Measurements from ENCODE around the gene INTS15. TPM values are rescaled to one million over a fixed set of nuclear protein-coding genes. Genes with fewer than 3 reads are reported as not detected.

Gene INTS15
- total and polyA plus RNA-seq, 2 experiments from 2014 or later = 7.0 to 27.0 TPM

DNA sequence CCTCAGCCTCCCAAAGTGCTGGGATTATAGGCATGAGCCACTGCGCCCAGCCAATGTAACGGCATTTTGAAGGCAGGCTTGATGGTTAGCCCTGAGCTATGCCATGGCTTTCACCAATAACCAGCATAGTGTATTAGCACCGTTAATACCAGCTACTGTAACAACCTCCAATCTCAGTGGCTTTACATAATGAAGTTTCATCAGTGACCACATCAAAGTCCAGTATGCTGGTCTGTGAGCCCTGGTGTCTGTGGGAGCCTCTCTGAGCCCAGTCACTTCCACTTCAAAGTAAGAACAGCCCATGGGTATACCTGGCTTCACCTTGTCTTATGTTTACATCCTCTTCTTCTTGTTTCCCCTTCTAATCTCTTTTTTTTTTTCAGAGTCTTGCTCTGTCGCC is 24.2 kb upstream of the INTS15 start (continued):
- TF ChIP-seq, protein P1, sequence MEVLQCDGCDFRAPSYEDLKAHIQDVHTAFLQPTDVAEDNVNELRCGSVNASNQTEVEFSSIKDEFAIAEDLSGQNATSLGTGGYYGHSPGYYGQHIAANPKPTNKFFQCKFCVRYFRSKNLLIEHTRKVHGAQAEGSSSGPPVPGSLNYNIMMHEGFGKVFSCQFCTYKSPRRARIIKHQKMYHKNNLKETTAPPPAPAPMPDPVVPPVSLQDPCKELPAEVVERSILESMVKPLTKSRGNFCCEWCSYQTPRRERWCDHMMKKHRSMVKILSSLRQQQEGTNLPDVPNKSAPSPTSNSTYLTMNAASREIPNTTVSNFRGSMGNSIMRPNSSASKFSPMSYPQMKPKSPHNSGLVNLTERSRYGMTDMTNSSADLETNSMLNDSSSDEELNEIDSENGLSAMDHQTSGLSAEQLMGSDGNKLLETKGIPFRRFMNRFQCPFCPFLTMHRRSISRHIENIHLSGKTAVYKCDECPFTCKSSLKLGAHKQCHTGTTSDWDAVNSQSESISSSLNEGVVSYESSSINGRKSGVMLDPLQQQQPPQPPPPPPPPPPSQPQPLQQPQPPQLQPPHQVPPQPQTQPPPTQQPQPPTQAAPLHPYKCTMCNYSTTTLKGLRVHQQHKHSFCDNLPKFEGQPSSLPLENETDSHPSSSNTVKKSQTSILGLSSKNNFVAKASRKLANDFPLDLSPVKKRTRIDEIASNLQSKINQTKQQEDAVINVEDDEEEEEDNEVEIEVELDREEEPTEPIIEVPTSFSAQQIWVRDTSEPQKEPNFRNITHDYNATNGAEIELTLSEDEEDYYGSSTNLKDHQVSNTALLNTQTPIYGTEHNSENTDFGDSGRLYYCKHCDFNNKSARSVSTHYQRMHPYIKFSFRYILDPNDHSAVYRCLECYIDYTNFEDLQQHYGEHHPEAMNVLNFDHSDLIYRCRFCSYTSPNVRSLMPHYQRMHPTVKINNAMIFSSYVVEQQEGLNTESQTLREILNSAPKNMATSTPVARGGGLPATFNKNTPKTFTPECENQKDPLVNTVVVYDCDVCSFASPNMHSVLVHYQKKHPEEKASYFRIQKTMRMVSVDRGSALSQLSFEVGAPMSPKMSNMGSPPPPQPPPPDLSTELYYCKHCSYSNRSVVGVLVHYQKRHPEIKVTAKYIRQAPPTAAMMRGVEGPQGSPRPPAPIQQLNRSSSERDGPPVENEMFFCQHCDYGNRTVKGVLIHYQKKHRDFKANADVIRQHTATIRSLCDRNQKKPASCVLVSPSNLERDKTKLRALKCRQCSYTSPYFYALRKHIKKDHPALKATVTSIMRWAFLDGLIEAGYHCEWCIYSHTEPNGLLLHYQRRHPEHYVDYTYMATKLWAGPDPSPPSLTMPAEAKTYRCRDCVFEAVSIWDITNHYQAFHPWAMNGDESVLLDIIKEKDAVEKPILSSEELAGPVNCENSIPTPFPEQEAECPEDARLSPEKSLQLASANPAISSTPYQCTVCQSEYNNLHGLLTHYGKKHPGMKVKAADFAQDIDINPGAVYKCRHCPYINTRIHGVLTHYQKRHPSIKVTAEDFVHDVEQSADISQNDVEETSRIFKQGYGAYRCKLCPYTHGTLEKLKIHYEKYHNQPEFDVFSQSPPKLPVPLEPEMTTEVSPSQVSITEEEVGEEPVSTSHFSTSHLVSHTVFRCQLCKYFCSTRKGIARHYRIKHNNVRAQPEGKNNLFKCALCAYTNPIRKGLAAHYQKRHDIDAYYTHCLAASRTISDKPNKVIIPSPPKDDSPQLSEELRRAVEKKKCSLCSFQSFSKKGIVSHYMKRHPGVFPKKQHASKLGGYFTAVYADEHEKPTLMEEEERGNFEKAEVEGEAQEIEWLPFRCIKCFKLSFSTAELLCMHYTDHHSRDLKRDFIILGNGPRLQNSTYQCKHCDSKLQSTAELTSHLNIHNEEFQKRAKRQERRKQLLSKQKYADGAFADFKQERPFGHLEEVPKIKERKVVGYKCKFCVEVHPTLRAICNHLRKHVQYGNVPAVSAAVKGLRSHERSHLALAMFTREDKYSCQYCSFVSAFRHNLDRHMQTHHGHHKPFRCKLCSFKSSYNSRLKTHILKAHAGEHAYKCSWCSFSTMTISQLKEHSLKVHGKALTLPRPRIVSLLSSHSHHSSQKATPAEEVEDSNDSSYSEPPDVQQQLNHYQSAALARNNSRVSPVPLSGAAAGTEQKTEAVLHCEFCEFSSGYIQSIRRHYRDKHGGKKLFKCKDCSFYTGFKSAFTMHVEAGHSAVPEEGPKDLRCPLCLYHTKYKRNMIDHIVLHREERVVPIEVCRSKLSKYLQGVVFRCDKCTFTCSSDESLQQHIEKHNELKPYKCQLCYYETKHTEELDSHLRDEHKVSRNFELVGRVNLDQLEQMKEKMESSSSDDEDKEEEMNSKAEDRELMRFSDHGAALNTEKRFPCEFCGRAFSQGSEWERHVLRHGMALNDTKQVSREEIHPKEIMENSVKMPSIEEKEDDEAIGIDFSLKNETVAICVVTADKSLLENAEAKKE (CRISPR knock-in tag; IDR thresholded peaks at IDR 0.05) = no peak
- TF ChIP-seq ZNF331 (CRISPR knock-in tag; IDR thresholded peaks at IDR 0.05; ENCODE audit: low read depth) (no peak), EZH2phosphoT487 (IDR thresholded peaks at IDR 0.05; ENCODE audit: unreplicated experiment) (no peak)

DNA sequence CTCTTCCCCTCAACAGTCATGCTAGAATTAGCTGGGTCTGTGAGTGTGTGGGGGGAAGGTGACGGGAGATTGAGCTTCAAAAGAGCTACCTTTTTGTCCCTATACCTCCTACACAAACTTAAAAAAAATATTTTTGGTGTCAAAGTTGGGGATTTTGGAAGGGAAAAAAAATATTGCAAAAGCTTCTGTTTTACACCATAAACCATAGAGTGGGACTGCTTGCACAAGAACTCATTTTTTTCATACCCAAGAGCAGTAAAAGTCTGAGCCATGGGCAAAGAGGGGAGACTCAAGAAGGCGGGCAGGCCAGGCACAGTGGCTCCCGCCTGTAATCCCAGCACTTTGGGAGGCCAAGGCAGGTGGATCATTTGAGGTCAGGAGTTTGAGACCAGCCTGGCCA is 21.9 kb upstream of the INTS15 start:
- H3K27ac Mint-ChIP-seq = no peak overlapping the region
- no peak for TF ChIP-seq JUNB (IDR thresholded peaks at IDR 0.05; ENCODE audit: unreplicated experiment)
- TF ChIP-seq, protein P2, sequence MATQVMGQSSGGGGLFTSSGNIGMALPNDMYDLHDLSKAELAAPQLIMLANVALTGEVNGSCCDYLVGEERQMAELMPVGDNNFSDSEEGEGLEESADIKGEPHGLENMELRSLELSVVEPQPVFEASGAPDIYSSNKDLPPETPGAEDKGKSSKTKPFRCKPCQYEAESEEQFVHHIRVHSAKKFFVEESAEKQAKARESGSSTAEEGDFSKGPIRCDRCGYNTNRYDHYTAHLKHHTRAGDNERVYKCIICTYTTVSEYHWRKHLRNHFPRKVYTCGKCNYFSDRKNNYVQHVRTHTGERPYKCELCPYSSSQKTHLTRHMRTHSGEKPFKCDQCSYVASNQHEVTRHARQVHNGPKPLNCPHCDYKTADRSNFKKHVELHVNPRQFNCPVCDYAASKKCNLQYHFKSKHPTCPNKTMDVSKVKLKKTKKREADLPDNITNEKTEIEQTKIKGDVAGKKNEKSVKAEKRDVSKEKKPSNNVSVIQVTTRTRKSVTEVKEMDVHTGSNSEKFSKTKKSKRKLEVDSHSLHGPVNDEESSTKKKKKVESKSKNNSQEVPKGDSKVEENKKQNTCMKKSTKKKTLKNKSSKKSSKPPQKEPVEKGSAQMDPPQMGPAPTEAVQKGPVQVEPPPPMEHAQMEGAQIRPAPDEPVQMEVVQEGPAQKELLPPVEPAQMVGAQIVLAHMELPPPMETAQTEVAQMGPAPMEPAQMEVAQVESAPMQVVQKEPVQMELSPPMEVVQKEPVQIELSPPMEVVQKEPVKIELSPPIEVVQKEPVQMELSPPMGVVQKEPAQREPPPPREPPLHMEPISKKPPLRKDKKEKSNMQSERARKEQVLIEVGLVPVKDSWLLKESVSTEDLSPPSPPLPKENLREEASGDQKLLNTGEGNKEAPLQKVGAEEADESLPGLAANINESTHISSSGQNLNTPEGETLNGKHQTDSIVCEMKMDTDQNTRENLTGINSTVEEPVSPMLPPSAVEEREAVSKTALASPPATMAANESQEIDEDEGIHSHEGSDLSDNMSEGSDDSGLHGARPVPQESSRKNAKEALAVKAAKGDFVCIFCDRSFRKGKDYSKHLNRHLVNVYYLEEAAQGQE (IDR thresholded peaks at IDR 0.05; ENCODE audit: unreplicated experiment) = no peak
- no peak for TF ChIP-seq EZH2phosphoT487 (IDR thresholded peaks at IDR 0.05; ENCODE audit: unreplicated experiment)
- TF ChIP-seq, protein P1 (CRISPR knock-in tag; IDR thresholded peaks at IDR 0.05) = no peak

More for the DNA sequence above, 21.9 kb upstream of the INTS15 start:
- no peak overlapping the region for H3K4me2 ChIP-seq
- no peaks in the 10 kb centered on the region for H3K36me3 ChIP-seq (ENCODE audit: insufficient read depth)
- no peak overlapping the region for H3K27ac ChIP-seq (ENCODE audit: low read depth)
- H4K20me1 ChIP-seq (replicated peaks; ENCODE audit: insufficient read depth) = no peaks in the 10 kb centered on the region
- DNase-seq (ENCODE audit: low spot score) = no peak
- H3K27me3 Mint-ChIP-seq (ENCODE audit: insufficient read depth, low read depth, poor library complexity) = peaks cover 9% of the 10 kb centered on the region
- H3K4me3 Mint-ChIP-seq = no peak overlapping the region
- H3K36me3 Mint-ChIP-seq (ENCODE audit: low read depth) = no peaks in the 10 kb centered on the region
- no peaks in the 10 kb centered on the region for H3K9me3 Mint-ChIP-seq
- no peaks in the 10 kb centered on the region; the same call in 2 of the 3 replicates for H3K4me1 Mint-ChIP-seq
- H3K4me1 ChIP-seq (ENCODE audit: insufficient read depth) = no peaks in the 10 kb centered on the region
- no peak for ATAC-seq
- no peaks in the 10 kb centered on the region for H3K79me2 ChIP-seq (replicated peaks; ENCODE audit: insufficient read depth)
- H3K9me2 ChIP-seq (ENCODE audit: insufficient read depth) = no peaks in the 10 kb centered on the region
- H3K27me3 ChIP-seq (ENCODE audit: insufficient read depth) = no peaks in the 10 kb centered on the region
- no peaks in the 10 kb centered on the region for H3F3A ChIP-seq (replicated peaks; ENCODE audit: low read depth)
- no peak overlapping the region for H2AFZ ChIP-seq
- no peak overlapping the region for H3K4me3 ChIP-seq

Measured in GM23338 (cell line).